Measurements from ENCODE around the gene NECTIN1. TPM values are rescaled to one million over a fixed set of nuclear protein-coding genes. Genes with fewer than 3 reads are reported as not detected.

The NECTIN1 gene
- total RNA-seq, 1 experiment from 2014 or later, result 23.8 TPM

GRCh38 chr11:119651802-119652584 is 77.0 kb downstream of the NECTIN1 start:
- ChIA-PET CTCF (interaction anchor here (1.3 kb wide), 1 partner anchor 69 kb away, joined by 3 read pairs; no protein-coding TSS in a partner anchor), POLR2A (no interaction called here), RAD21 (ENCODE audit: low non-redundant PET in 1 of 2, low total read pairs in 2 of 2, uncharacterized antibody in 2 of 2, unreplicated experiment in 2 of 2) (interaction anchor here in 1 of 2 experiments (0.6 kb wide), 1 partner anchor 530 kb away, joined by 3 read pairs; no protein-coding TSS in a partner anchor)
- Histone ChIP-seq H3K4me1 (ENCODE audit: control insufficient read depth in 1 of 2, insufficient read depth in 2 of 2, low read length in 2 of 2) (peaks cover 0 to 14% of the 10 kb centered on the region in 2 experiments; a peak in 1 of 4 replicates), H2AFZ (ENCODE audit: low read depth, low read length, poor library complexity, severe bottlenecking) (no peak overlapping the region), H3K4me2 (ENCODE audit: low read length) (no peak overlapping the region), H3K9me2 (ENCODE audit: insufficient read depth) (no peaks in the 10 kb centered on the region), H3K9ac (ENCODE audit: low read length) (no peak overlapping the region), H3K27me3 (ENCODE audit: insufficient read depth, low read length) (no peaks in the 10 kb centered on the region), H3K9me3 (ENCODE audit: control insufficient read depth in 1 of 2, insufficient read depth in 1 of 2, low read depth in 1 of 2, low read length in 2 of 2) (no peaks in the 10 kb centered on the region), H3K79me2 (ENCODE audit: insufficient read depth, low read length) (no peaks in the 10 kb centered on the region), H3K36me3 (ENCODE audit: control insufficient read depth in 1 of 2, insufficient read depth in 2 of 2, low read length in 2 of 2) (no peaks in the 10 kb centered on the region), H3K4me3 (replicated peaks in 1 of 2; ENCODE audit: low read depth in 1 of 2, low read length in 2 of 2) (no peak overlapping the region), H4K20me1 (ENCODE audit: insufficient read depth) (no peaks in the 10 kb centered on the region), H3K27ac (ENCODE audit: low read depth, low read length) (no peak overlapping the region)
- DNase-seq (ENCODE audit: low read depth, low spot score) (no peak), ATAC-seq (no peak; the same call in 1 of the 2 replicates)
- no TSS peak for BruUV-seq (replicated peaks)
- intact Hi-C loops (cut with micrococcal nuclease), result no loop called here
- TF ChIP-seq SP1 (IDR thresholded peaks at IDR 0.05; ENCODE audit: low read depth) (no peak), YY1 (IDR thresholded peaks at IDR 0.05; ENCODE audit: extremely low read depth, insufficient replicate concordance, low read depth, low read length) (no peak), JUND (IDR thresholded peaks at IDR 0.05) (no peak), CTCF (IDR thresholded peaks at IDR 0.05 in 2 of 3, conservative IDR thresholded peaks at IDR 0.05 in 1 of 3; ENCODE audit: borderline replicate concordance in 1 of 3, insufficient read depth in 1 of 3, low read depth in 2 of 3, low read length in 2 of 3) (no peak), RAD21 (IDR thresholded peaks at IDR 0.05; ENCODE audit: low read depth) (no peak), CBX3 (IDR thresholded peaks at IDR 0.05; ENCODE audit: low read depth) (no peak), POLR2A (IDR thresholded peaks at IDR 0.05; ENCODE audit: borderline replicate concordance, extremely low read depth, insufficient read depth, insufficient read length) (no peak), TCF7L2 (IDR thresholded peaks at IDR 0.05; ENCODE audit: borderline replicate concordance, extremely low read depth, insufficient read depth, insufficient read length) (no peak), FOSL1 (IDR thresholded peaks at IDR 0.05; ENCODE audit: low read depth) (no peak), ZNF274 (IDR thresholded peaks at IDR 0.05; ENCODE audit: low read depth, low read length) (no peak)

Measured in HCT116 (cell line).